HL-60/S4 (cell line): ENCODE data around the gene PLCB2.

Experiments used
- in situ Hi-C: fragments of 300-500 bp; cut with MboI; formaldehyde crosslinking; loops from 2 replicates; pipeline ENCODE4 v1.14.3; 2022; ENCODE audit warnings: low sequenced_read_pairs

PLCB2 gene

GRCh38 chr15:40287968-40288367, 19.8 kb downstream of the PLCB2 start:
- in situ Hi-C loops, result no loop called here

DNA sequence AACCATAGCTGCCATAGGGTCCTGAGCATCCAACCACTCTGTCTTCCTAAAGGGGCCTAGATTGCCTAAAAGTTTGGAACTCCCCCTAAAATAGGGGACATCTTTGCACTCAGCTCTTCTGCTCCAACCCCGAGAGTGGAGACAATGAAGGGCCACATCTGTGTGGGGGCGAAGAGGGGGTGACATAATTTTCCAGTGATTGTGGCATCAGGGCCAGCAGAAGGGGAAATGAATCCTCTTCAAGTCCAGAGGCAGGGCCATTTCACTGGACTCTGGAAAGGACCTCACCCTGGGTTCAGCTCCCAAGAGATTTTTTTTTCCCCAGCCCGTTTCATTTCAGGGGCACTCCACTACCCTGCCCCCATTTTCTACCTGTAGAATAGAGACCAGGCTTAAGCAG, 20.2 kb downstream of the PLCB2 start:
- in situ Hi-C loops, result no loop called here

DNA sequence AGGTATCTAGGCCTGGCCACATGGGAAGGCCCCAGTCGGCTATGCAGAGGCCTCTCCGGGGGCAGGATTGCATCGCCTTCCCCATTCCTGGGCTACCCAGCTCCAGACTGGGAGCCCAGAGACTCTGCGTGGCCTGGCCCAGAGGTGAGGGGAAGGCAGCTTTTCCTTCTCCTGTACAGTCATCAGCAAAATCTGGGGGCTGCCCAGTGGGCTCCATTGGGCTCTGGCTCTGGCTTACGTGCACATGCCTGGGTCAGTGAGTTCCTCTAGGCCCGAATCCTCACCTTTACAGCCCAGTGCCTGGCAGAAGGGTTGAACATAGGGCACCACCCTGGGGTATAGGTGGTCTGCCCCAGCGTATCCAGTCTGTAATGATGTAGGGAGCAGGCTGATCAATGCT, 20.9 kb downstream of the PLCB2 start:
- in situ Hi-C loops, result no loop called here

DNA sequence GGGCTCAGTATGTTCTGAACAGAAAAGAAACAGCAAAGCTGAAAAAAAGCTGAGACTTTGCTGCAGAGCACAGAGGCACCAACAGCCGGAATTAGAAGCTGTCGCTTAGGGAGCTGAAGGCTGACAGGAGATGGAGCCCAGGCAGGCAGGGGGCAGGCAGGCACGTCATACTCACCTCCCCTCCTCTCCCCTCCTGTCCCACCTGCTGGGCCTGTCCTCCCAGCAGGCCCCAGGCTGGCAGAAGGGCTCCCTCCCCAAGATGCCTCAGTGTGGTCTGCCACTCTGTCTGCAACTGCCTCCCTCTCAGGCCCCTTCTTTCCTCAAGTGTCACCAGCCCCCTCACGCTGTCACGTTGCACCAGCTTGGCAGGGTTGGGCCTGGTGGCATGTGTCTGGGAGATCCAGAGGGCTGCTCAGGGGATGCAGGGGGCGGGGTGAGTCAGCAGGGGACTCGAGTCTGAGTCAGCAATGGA, 21.6 kb downstream of the PLCB2 start:
- in situ Hi-C loops, result no loop called here

DNA sequence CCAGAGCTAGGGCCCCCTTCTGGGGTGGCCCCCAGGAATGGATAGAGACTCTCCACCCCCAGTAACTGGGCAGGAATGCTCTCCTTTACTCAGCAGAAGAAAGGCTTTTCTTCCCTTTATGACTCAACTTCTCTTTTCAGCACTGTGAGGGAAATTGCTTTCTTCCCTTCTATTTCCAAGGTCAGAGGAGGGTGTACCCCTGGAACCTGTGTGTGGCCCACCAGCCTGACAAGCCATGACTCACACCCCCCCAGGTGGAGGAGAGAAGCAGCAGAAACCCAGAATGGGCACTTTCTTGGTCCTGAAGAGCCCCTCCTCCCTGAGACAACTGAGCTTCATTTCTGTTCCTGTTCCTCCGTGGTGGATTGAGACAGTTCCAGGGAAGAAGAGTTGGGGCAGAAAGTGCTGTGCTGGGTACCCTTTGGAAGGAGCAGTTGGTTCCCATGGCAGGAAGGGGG, 22.2 kb downstream of the PLCB2 start:
- in situ Hi-C loops, result no loop called here

DNA sequence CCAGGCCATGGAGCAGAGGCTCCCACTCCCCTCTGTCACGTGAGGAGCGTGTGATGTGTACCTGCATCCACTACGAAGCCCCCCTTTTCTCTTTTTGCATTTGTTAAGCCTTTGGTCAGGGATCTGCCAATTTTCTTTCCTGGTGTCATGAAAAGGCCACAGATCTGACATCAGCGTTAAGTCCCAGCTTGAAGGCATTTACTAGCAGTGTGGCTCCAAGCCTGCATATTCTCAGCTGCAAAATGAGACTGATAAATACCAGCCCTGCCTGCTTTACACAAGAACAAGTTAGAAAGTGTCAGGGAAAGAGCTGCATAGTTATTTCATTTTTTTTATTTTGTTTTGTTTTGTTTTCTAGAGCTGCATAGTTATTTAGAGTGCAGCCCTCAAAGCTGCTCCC, 22.6 kb downstream of the PLCB2 start:
- in situ Hi-C loops, result no loop called here

GRCh38 chr15:40283615-40284300, 24.0 kb downstream of the PLCB2 start:
- in situ Hi-C loops, result no loop called here

DNA sequence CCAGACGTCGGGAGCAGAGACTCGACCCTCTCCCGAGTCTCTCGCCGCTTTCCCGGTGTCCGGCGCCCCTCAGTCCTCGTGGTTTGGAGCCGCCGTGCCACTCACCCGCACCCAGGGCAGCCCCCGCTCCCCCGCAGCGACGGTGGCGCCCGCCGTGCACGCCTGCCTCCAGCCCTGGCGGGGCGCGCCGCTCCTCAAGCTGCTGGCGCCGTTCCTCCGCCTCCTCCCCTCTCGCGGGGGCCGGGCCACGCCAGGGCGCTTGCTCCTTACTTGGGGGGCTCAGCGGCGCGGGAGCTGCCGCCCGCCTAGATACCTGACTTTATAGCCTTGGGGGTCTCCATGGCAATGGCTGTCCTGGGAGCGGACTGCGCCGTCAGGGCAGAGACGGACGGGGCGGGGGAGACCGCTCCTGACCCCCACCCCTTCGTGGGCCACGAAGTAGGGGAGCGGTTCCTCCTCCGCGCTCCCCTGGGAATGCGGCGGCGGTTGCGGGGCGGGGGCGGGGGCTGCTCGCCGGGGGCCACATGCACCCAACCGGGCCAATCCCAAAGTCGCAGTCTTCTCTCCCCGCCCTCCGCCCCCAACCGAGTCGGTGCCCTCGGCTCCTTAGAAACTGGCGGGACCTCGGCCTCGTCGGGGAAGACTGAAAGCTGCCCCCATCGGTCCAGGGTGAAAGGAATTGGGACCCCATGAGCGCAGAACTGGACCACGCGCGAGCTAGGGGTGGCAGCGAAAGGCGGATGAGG, 24.7 kb downstream of the PLCB2 start, which contains the start of gene ANKRD63:
Gene ANKRD63 (minus strand): TSS at position 196 of the 746 bp plus-strand sequence. CDS start 478 bp downstream, outside the sequence.
- in situ Hi-C loops, result no loop called here

DNA sequence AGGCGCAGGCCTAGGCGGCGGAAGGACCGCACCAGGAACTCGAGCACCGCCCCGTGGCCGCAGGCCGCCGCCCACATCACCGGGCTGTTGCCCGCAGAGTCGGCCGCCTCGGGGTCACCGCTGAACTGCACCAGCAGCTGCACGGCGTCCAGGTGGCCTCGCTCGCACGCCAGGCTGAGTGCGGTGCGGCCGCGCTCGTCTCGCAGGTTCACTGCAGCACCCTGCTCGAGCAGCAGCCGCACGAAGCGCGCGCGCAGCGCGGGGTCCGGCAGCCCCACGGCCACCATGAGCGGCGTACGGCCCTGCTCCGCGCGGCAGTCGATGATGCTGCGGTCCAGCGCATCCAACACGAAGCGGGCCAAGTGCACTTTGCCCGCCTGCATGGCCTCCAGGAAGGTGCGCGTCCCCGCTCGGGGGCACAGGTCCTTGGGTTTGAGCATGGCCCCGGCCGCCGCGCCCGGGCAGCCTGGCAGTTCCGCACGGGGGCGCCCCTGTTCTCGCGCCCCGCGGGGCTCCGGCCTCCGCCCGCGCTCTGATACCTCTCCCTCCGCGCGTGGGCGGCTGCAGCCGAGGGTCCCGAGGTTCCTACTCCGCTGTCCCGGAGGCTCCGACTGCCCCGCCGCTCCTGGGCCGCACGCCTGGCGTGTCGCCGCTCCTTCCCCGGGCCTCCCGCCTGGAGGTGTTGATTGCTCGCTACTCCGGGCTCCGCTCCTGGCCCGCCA, 25.4 kb downstream of the PLCB2 start:
- in situ Hi-C loops, result no loop called here

- in situ Hi-C loops, result no loop called here
Observed at GRCh38 chr15:40281801-40282146, 26.0 kb downstream of the PLCB2 start.

- in situ Hi-C loops, result no loop called here
Observed at GRCh38 chr15:40281057-40281800, 26.5 kb downstream of the PLCB2 start.

- in situ Hi-C loops, result no loop called here
Observed at GRCh38 chr15:40280260-40281056, 27.3 kb downstream of the PLCB2 start.

DNA sequence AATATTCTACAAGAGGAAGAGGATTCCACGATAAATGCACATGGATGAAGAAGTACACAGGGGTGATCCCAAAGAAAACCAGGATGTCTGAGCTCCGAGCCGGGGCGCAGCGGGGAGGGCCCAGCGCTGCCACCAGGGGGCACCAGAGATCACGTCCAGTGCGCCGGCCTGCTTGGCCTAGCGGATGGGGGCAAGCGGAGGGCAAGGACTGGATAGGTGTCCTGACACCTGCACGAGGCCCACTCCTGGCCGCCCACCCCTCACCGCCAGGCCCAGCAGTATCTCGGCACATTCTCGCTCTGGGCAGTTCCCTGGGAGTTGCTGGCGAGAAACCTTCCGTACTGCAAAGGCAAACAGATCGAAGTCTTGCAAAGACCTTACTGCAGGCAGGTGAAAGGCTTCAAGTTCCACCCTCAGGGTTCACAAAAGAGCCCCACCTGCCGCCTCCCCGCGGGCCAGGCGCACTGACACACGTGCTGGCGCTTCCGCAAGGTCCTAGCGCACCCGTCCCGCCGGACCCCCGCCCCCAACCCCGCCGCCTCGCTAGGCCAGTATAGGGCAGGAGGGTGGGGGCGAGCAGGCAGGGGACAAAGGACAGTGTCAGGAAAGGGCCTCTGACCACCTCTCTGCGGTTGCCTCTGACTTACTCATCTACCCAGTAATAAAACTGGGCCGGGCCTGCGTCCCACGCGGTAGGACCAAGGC, 28.1 kb downstream of the PLCB2 start:
- in situ Hi-C loops, result loop anchor here (10.0 kb wide), 1 partner anchor 235 kb away; no protein-coding TSS in a partner anchor

GRCh38 chr15:40278026-40278425, 29.7 kb downstream of the PLCB2 start:
- in situ Hi-C loops, result loop anchor here (10.0 kb wide), 1 partner anchor 233 kb away; no protein-coding TSS in a partner anchor

DNA sequence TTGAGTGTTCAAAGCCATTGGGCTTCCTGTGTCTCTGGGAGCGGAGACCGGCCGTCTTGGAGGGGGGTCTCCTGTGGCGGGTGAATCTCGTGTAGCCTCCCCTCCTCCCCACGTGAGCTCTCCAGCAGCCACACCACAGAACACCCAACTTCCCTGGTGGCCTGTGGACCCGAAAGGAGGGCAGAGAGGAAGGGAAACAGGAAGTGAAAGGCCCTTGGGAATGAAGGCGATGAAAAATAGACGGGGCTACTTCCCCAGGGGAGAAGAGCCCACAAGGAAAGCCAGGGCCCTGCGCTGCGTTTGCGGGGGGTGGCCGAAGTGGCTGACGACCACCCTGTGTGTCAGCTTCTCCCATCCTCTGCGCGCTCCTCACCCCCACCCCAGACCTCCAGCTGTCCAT, 30.3 kb downstream of the PLCB2 start:
- in situ Hi-C loops, result loop anchor here (10.0 kb wide), 1 partner anchor 233 kb away; no protein-coding TSS in a partner anchor

DNA sequence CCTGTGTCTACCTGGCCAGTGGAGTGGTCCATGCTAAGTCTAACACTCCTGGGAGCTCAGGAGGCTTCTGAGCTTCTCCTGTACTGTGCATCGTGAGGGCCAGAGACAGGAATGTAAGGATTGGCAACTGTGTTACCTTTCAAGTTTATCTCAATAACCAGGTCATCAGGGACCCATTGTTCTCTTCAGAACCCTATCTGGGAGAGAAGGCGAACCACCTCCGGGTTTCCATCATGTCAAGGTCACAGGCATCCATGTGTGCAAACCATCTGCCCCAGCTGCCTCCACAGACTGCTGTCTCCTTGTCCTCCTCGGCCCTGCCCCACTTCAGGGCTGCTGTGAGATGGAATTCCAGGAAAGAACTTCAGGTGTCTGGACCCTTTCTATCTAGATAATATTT, 30.8 kb downstream of the PLCB2 start:
- in situ Hi-C loops, result loop anchor here (10.0 kb wide), 1 partner anchor 232 kb away; no protein-coding TSS in a partner anchor

DNA sequence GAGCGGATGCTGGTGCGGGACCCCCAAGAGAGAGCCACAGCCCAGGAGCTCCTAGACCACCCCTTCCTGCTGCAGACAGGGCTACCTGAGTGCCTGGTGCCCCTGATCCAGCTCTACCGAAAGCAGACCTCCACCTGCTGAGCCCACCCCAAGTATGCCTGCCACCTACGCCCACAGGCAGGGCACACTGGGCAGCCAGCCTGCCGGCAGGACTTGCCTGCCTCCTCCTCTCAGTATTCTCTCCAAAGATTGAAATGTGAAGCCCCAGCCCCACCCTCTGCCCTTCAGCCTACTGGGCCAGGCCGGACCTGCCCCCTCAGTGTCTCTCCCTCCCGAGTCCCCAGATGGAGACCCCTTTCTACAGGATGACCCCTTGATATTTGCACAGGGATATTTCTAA, 31.8 kb downstream of the PLCB2 start:
- in situ Hi-C loops, result loop anchor here (10.0 kb wide), 1 partner anchor 231 kb away; no protein-coding TSS in a partner anchor

DNA sequence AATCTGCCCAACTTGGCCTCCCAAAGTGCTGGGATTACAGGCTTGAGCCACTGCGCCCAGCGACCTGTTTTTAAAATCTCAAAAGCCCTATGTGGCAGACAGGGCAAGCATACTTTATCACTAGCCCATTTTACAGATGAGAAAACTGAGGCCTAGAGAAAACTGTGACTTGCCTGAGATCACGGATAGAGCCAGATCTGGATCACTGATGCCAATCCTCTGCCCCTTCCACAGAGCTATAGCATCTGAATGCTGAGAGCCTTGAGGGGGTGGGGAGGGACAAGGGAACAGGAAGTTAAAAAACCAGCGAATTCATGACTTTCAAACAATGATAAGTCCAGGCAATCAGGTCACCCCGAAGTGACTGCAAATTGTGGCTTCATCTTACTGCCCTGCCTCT, 32.2 kb downstream of the PLCB2 start:
- in situ Hi-C loops, result loop anchor here (10.0 kb wide), 1 partner anchor 231 kb away; no protein-coding TSS in a partner anchor
